ENCODE results near the gene KDM1A. TPM values are rescaled to one million over a fixed set of nuclear protein-coding genes. Genes with fewer than 3 reads are reported as not detected.

The KDM1A gene
- total and polyA plus RNA-seq, 9 of the 15 experiments (the other 6 are each of a cell fraction or from before 2014, with no cell fraction given): 59.2 to 181 (median 168) TPM

GRCh38 chr1:23044035-23044434, 24.8 kb downstream of the KDM1A start:
- POLR2A ChIA-PET: interaction anchor here (1.0 to 1.4 kb wide), 4 partner anchors 10 to 20 kb away, joined by 3 to 5 read pairs (median 4); no protein-coding TSS in a partner anchor
- no peak overlapping the region for H3K27ac ChIP-seq (ENCODE audit: extremely low read depth, low read depth, low read length)
- peaks cover 5% of the 10 kb centered on the region; the same call in 1 of the 2 replicates for H4K20me1 ChIP-seq (replicated peaks; ENCODE audit: control insufficient read depth, insufficient read depth, low read length)
- 0 out of 5 replicates have a peak, but pooled peaks cover 0 to 4% of the 10 kb centered on the region in 2 experiments for H3K4me1 ChIP-seq (replicated peaks in 1 of 2; ENCODE audit: control insufficient read depth in 2 of 2, insufficient read depth in 2 of 2, low read length in 2 of 2)
- CTCF ChIA-PET (ENCODE audit: low intra/inter-chr PET ratio): no interaction called here
- no peak for FAIRE-seq
- WGBS (ENCODE audit: insufficient coverage, low coverage, missing lambda C conversion rate): 92% methylated on average over 3 of the region's 3 CpGs
- intact Hi-C loops (cut with micrococcal nuclease) (no loop called here), in situ Hi-C loops (cut with MboI) (no loop called here)
- no peak overlapping the region for H3K4me3 ChIP-seq
- no peak for DNase-seq (ENCODE audit: extremely low read depth in 1 of 4, low spot score in 3 of 4)
- peaks cover 35% of the 10 kb centered on the region for H3K36me3 ChIP-seq (ENCODE audit: control insufficient read depth, insufficient read depth, low read length)
- H3K27me3 ChIP-seq (ENCODE audit: control insufficient read depth in 2 of 2, insufficient read depth in 2 of 2, low read length in 2 of 2): no peaks in the 10 kb centered on the region
- BruUV-seq (replicated peaks): no TSS peak
- no peaks in the 10 kb centered on the region for H3K9me1 ChIP-seq (ENCODE audit: control insufficient read depth, insufficient read depth, low read length)
- no peak overlapping the region for H2AFZ ChIP-seq (ENCODE audit: low read depth, low read length)
- TF ChIP-seq ZC3H8 (IDR thresholded peaks at IDR 0.05) (no peak), TBP (optimal IDR thresholded peaks at IDR 0.05; ENCODE audit: low read depth, low read length) (no peak), GABPA (tag; conservative IDR thresholded peaks at IDR 0.05; ENCODE audit: low read depth) (no peak), ZNF277 (CRISPR knock-in tag; IDR thresholded peaks at IDR 0.05; ENCODE audit: borderline replicate concordance) (no peak), ZNF121 (CRISPR knock-in tag; conservative IDR thresholded peaks at IDR 0.05) (no peak), FOXP4 (CRISPR knock-in tag; IDR thresholded peaks at IDR 0.05; ENCODE audit: borderline replicate concordance) (no peak), CGGBP1 (CRISPR knock-in tag; IDR thresholded peaks at IDR 0.05) (no peak), NCOA4 (IDR thresholded peaks at IDR 0.05; ENCODE audit: partially characterized antibody) (no peak), KDM1A (IDR thresholded peaks at IDR 0.05) (no peak), ZKSCAN3 (CRISPR knock-in tag; IDR thresholded peaks at IDR 0.05) (no peak), TAF9B (IDR thresholded peaks at IDR 0.05; ENCODE audit: partially characterized antibody) (no peak), FIP1L1 (IDR thresholded peaks at IDR 0.05; ENCODE audit: low read depth, low read length, poor library complexity, severe bottlenecking) (no peak), HDAC1 (IDR thresholded peaks at IDR 0.05) (no peak), NCOR1 (IDR thresholded peaks at IDR 0.05) (no peak)
- no peak overlapping the region for H3K4me2 ChIP-seq (ENCODE audit: insufficient read depth, low read length)
- H3K79me2 ChIP-seq (ENCODE audit: control insufficient read depth, insufficient read depth, low read length): peaks cover 86% of the 10 kb centered on the region
- H3K9me3 ChIP-seq (replicated peaks; ENCODE audit: control insufficient read depth, insufficient read depth, low read depth, low read length): no peaks in the 10 kb centered on the region
- ATAC-seq: no peak
- H3K9ac ChIP-seq (ENCODE audit: insufficient read depth in 1 of 2, low read depth in 2 of 2, low read length in 2 of 2): no peak overlapping the region

Measured in K562 (cell line).